Mammary epithelial cell (primary cell): ENCODE measurements around the gene SRGAP3.

Experiments used
- EZH2 ChIP-seq: IDR thresholded peaks from 2 replicates; pipeline ENCODE4 v1.6.1; 2012; ENCODE audit warnings: low read length, inconsistent platforms, borderline replicate concordance
- TF ChIP-seq, protein P1 (sequence below), 2 donors: IDR thresholded peaks in 1 of 2; conservative IDR thresholded peaks in 1 of 2; 2 replicates each; pipeline ENCODE4 v1.5.1; 2011 to 2012; ENCODE audit warnings: inconsistent platforms in 2 of 2, low read length in 2 of 2, mild to moderate bottlenecking in 2 of 2, control low read depth in 1 of 2, low read depth in 1 of 2; ENCODE audit not compliant: insufficient read depth in 1 of 2; ENCODE audit errors: extremely low read depth in 1 of 2

DNA sequence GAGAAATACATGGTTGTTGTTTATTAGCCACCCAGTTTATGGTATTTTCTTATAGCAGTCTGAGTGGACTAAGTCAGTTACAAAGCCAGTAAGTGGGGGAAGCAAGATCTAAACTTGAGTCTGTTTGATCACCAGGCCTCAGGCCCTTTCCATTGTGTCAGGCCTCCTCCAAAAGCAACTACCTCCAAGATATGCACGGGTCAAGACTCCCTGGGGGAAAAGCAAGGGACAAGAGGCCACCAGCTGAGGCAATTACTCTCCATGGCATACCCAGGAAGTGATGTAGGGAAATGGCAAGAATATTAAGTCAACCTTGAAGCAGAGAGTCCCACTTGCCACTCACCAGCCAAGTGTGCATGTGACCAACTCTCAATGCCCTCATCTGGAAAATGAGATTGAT is 28.6 kb upstream of the SRGAP3 start:
- TF ChIP-seq, protein P1, sequence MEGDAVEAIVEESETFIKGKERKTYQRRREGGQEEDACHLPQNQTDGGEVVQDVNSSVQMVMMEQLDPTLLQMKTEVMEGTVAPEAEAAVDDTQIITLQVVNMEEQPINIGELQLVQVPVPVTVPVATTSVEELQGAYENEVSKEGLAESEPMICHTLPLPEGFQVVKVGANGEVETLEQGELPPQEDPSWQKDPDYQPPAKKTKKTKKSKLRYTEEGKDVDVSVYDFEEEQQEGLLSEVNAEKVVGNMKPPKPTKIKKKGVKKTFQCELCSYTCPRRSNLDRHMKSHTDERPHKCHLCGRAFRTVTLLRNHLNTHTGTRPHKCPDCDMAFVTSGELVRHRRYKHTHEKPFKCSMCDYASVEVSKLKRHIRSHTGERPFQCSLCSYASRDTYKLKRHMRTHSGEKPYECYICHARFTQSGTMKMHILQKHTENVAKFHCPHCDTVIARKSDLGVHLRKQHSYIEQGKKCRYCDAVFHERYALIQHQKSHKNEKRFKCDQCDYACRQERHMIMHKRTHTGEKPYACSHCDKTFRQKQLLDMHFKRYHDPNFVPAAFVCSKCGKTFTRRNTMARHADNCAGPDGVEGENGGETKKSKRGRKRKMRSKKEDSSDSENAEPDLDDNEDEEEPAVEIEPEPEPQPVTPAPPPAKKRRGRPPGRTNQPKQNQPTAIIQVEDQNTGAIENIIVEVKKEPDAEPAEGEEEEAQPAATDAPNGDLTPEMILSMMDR (conservative IDR thresholded peaks at IDR 0.05 in 1 of 2, IDR thresholded peaks at IDR 0.05 in 1 of 2; ENCODE audit: extremely low read depth in 1 of 2, insufficient read depth in 1 of 2, low read depth in 1 of 2, low read length in 2 of 2), result no peak
- no peak for TF ChIP-seq EZH2
